ENCODE results near the gene RARRES1. TPM values are rescaled to one million over a fixed set of nuclear protein-coding genes. Genes with fewer than 3 reads are reported as not detected.
A peak's percentile ranks its signal among the peaks of the same experiment; 100 is the strongest.

RARRES1 gene
- total RNA-seq (4.1 TPM), polyA plus RNA-seq (ENCODE audit: insufficient read depth in 1 of 8, insufficient read length in 8 of 8, low replicate concordance in 1 of 8) (1 to 10 TPM; 2.2 to 9.4 (median 3.6) TPM)
- long read RNA-seq, donor 1, partial matches to known transcripts, result 0 of 1 reads
- long read RNA-seq, donor 1, other reads (novel, unspliced or antisense), result 0 of 1 reads
- long read RNA-seq, donor 2, result 0 reads
- long read RNA-seq, donor 3, result 0 reads
- long read RNA-seq, donor 4, result 0 reads
- long read RNA-seq, donor 5, partial matches to known transcripts, result 0 of 7 reads
- long read RNA-seq, donor 5, other reads (novel, unspliced or antisense), result 0 of 7 reads
- long read RNA-seq, donor 6, partial matches to known transcripts, result 0 of 1 reads
- long read RNA-seq, donor 6, other reads (novel, unspliced or antisense), result 0 of 1 reads
- long read RNA-seq, donor 7, result 0 reads
- long read RNA-seq, donor 8, partial matches to known transcripts, result 0 of 3 reads
- long read RNA-seq, donor 8, other reads (novel, unspliced or antisense), result 0 of 3 reads
- long read RNA-seq, donor 9, result 0 reads
- long read RNA-seq, donor 10, partial matches to known transcripts, result 0 of 2 reads
- long read RNA-seq, donor 10, other reads (novel, unspliced or antisense), result 0 of 2 reads
- long read RNA-seq, donor 11, partial matches to known transcripts, result 0 of 2 reads
- long read RNA-seq, donor 11, other reads (novel, unspliced or antisense), result 0 of 2 reads

DNA sequence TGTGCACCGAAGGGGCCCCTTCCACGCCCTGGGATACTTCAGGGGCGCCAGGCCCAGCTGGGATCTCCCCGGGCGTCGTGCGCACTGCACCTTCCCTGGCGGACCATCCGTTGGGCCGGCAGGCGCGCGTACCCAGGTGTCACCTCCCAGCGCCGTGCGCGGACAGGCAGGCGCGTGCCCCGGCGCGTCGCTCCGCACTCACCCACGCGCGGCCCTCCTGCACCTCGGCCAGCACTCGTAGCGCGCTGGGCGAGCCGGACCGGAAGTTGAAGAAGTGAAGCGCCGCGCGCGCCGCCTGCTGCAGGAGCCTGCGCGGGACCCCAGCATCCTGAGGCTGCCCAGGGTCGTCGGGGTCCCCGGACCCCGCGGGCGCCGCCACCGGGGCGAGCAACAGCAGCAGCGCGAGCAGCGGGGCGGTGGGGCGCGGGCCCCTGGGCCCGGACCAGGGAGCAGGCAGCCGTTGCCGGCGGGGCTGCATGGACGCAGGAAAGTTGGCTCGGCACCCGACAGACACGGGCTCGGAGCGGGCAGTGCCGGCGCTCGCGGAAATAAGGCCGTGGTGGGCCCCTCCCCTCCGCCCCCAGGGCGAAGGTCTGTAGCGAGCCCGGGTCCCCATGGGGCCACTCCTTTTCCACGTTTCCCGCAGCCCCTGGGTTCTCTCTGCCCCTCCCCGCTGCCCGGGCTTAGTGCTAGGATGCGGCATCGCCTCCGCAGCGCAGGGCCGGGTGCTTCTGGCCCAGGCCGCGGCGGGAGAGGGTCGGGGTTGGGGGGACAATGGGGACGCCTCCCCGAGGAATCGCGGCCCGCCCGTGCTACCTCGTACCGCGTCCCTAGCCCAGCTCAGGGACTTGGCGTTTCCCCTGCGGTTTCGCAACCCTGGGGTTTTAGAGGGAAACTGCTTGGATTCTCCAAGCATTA lies at the start of gene RARRES1:
TSS of gene RARRES1 (minus strand) at position 520 of the 918 bp plus-strand sequence. CDS start at position 478, 42 bp downstream.
- WGBS (ENCODE audit: insufficient coverage), result under 1% methylated on average over 97 of the region's 101 CpGs
- Histone ChIP-seq H3K36me3 (ENCODE audit: control insufficient read depth, insufficient read depth, low read length) (peaks cover 6% of the 10 kb centered on the region), H3K4me3 (ENCODE audit: low read length) (peak within 1 kb of the TSS; percentile 72), H3K27ac (ENCODE audit: low read length) (peak within 1 kb of the TSS; percentile 47), H3K9me3 (replicated peaks; ENCODE audit: control insufficient read depth, low read depth, low read length) (peaks cover 7% of the 10 kb centered on the region), H3K27me3 (ENCODE audit: control insufficient read depth, insufficient read depth, low read length) (peaks cover 4% of the 10 kb centered on the region), H3K4me1 (ENCODE audit: control insufficient read depth, insufficient read depth, low read length) (peaks cover 12% of the 10 kb centered on the region)
- DNase-seq, result peak; percentile 84

- Histone ChIP-seq H3K4me1 (ENCODE audit: control insufficient read depth, insufficient read depth, low read length) (no peaks in the 10 kb centered on the region), H3K27me3 (ENCODE audit: control insufficient read depth, insufficient read depth, low read length) (no peaks in the 10 kb centered on the region), H3K36me3 (ENCODE audit: control insufficient read depth, insufficient read depth, low read length) (no peaks in the 10 kb centered on the region), H3K4me3 (ENCODE audit: low read length) (no peak overlapping the region), H3K9me3 (replicated peaks; ENCODE audit: control insufficient read depth, low read depth, low read length) (no peaks in the 10 kb centered on the region), H3K27ac (ENCODE audit: low read length) (no peak overlapping the region)
- no CpG with 5 or more reads among the region's 1 CpG for WGBS (ENCODE audit: insufficient coverage)
- DNase-seq, result no peak
Observed at GRCh38 chr3:158781849-158782248, 49.6 kb upstream of the RARRES1 start.

DNA sequence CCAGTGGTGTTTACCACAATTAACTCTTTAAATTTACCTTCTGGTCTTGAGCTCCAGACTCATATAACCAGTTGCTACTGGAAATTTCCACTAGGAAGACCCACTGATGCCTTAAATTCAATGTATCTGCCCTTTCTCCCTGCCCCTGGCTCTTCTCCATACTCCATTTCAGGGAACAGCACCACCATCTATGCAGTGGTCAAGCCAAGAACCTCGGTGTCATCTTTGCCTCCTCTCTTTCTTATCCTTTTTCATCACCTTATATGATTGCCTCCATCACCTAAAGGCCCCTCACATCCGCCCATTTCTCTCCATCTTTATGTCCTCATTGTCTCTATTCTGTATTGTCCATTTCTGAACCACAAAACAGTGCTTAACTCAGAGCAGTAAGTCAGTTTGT lies 48.9 kb upstream of the RARRES1 start:
- WGBS (ENCODE audit: insufficient coverage), result 100% methylated on average over 2 of the region's 2 CpGs
- H3K4me3 ChIP-seq (ENCODE audit: low read length), result no peak overlapping the region

GRCh38 chr3:158780766-158781165 lies 48.5 kb upstream of the RARRES1 start:
- WGBS (ENCODE audit: insufficient coverage), result no CpG with 5 or more reads among the region's 1 CpG
- no peaks in the 10 kb centered on the region for H3K27me3 ChIP-seq (ENCODE audit: control insufficient read depth, insufficient read depth, low read length)
- no peak for DNase-seq

More for the DNA sequence above, 48.9 kb upstream of the RARRES1 start:
- no peaks in the 10 kb centered on the region for H3K27me3 ChIP-seq (ENCODE audit: control insufficient read depth, insufficient read depth, low read length)
- H3K9me3 ChIP-seq (replicated peaks; ENCODE audit: control insufficient read depth, low read depth, low read length), result no peaks in the 10 kb centered on the region
- no peaks in the 10 kb centered on the region for H3K4me1 ChIP-seq (ENCODE audit: control insufficient read depth, insufficient read depth, low read length)
- H3K36me3 ChIP-seq (ENCODE audit: control insufficient read depth, insufficient read depth, low read length), result no peaks in the 10 kb centered on the region
- no peak overlapping the region for H3K27ac ChIP-seq (ENCODE audit: low read length)
- no peak for DNase-seq

GRCh38 chr3:158777161-158777873 lies 45.1 kb upstream of the RARRES1 start:
- Histone ChIP-seq H3K9me3 (replicated peaks; ENCODE audit: control insufficient read depth, low read depth, low read length) (no peaks in the 10 kb centered on the region), H3K36me3 (ENCODE audit: control insufficient read depth, insufficient read depth, low read length) (no peaks in the 10 kb centered on the region), H3K4me1 (ENCODE audit: control insufficient read depth, insufficient read depth, low read length) (peaks cover 3% of the 10 kb centered on the region), H3K4me3 (ENCODE audit: low read length) (no peak overlapping the region), H3K27ac (ENCODE audit: low read length) (no peak overlapping the region), H3K27me3 (ENCODE audit: control insufficient read depth, insufficient read depth, low read length) (no peaks in the 10 kb centered on the region)
- 90% methylated on average over 2 of the region's 3 CpGs for WGBS (ENCODE audit: insufficient coverage)
- DNase-seq, result no peak

More at GRCh38 chr3:158780766-158781165, 48.5 kb upstream of the RARRES1 start:
- no peak overlapping the region for H3K27ac ChIP-seq (ENCODE audit: low read length)
- no peaks in the 10 kb centered on the region for H3K9me3 ChIP-seq (replicated peaks; ENCODE audit: control insufficient read depth, low read depth, low read length)
- no peak overlapping the region for H3K4me3 ChIP-seq (ENCODE audit: low read length)
- no peaks in the 10 kb centered on the region for H3K36me3 ChIP-seq (ENCODE audit: control insufficient read depth, insufficient read depth, low read length)
- no peaks in the 10 kb centered on the region for H3K4me1 ChIP-seq (ENCODE audit: control insufficient read depth, insufficient read depth, low read length)

DNA sequence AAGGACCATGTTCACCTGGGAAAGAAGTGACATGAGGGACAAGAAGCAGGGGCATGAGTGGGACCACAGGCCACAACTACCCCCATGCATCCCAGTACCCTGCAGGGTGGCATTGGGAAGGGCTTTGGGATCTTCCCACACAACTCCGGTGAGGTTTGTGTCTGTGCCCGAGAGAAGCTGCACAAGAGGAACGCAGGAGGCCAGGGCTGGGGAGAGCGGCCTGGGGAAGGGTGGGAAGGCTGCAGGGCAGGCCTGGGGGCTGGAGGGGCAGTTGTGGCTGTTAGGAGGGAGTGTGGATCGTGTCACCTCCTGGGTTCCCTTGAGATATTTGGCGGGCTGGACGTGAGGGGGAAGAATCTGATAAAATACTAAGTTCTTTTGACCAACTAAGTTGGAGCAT lies 44.3 kb upstream of the RARRES1 start:
- no peak for DNase-seq
- H3K4me1 ChIP-seq (ENCODE audit: control insufficient read depth, insufficient read depth, low read length), result peaks cover 5% of the 10 kb centered on the region
- WGBS (ENCODE audit: insufficient coverage), result 100% methylated on average over 3 of the region's 7 CpGs
- no peak overlapping the region for H3K27ac ChIP-seq (ENCODE audit: low read length)
- no peaks in the 10 kb centered on the region for H3K36me3 ChIP-seq (ENCODE audit: control insufficient read depth, insufficient read depth, low read length)
- H3K9me3 ChIP-seq (replicated peaks; ENCODE audit: control insufficient read depth, low read depth, low read length), result no peaks in the 10 kb centered on the region
- no peaks in the 10 kb centered on the region for H3K27me3 ChIP-seq (ENCODE audit: control insufficient read depth, insufficient read depth, low read length)
- no peak overlapping the region for H3K4me3 ChIP-seq (ENCODE audit: low read length)

- no peaks in the 10 kb centered on the region for H3K9me3 ChIP-seq (replicated peaks; ENCODE audit: control insufficient read depth, low read depth, low read length)
- DNase-seq, result no peak
- H3K27me3 ChIP-seq (ENCODE audit: control insufficient read depth, insufficient read depth, low read length), result no peaks in the 10 kb centered on the region
- no peaks in the 10 kb centered on the region for H3K36me3 ChIP-seq (ENCODE audit: control insufficient read depth, insufficient read depth, low read length)
- no peak overlapping the region for H3K27ac ChIP-seq (ENCODE audit: low read length)
- 100% methylated on average over 2 of the region's 3 CpGs for WGBS (ENCODE audit: insufficient coverage)
- no peak overlapping the region for H3K4me3 ChIP-seq (ENCODE audit: low read length)
- peaks cover 6% of the 10 kb centered on the region for H3K4me1 ChIP-seq (ENCODE audit: control insufficient read depth, insufficient read depth, low read length)
Observed at GRCh38 chr3:158775426-158776410, 43.5 kb upstream of the RARRES1 start.

DNA sequence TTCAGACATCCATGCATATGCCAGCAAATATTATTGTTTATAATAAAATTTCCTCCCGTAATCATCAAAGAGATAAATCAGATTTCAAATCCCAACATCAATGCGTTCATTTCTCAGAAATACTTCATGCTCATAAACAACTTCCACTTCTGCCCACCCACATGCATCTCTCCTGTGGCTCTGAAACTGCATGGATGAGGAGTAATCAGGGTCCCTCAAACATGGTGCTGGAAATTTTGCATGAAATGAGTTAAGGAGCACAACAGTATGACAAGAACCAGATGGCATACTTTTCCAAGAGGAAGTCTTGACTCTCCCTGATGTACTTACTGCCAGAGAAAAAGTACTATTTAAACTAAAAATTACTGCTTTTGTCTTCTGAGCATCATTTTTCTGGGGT lies 42.7 kb upstream of the RARRES1 start:
- Histone ChIP-seq H3K9me3 (replicated peaks; ENCODE audit: control insufficient read depth, low read depth, low read length) (no peaks in the 10 kb centered on the region), H3K27ac (ENCODE audit: low read length) (peak overlapping the region; percentile 66), H3K27me3 (ENCODE audit: control insufficient read depth, insufficient read depth, low read length) (no peaks in the 10 kb centered on the region), H3K4me3 (ENCODE audit: low read length) (no peak overlapping the region), H3K36me3 (ENCODE audit: control insufficient read depth, insufficient read depth, low read length) (no peaks in the 10 kb centered on the region), H3K4me1 (ENCODE audit: control insufficient read depth, insufficient read depth, low read length) (peaks cover 11% of the 10 kb centered on the region)
- WGBS (ENCODE audit: insufficient coverage), result no CpG with 5 or more reads among the region's 2 CpGs
- peak; percentile 59 for DNase-seq
